ENCODE data around the gene TCF12. TPM values are rescaled to one million over a fixed set of nuclear protein-coding genes. Genes with fewer than 3 reads are reported as not detected.

The TCF12 gene
- total RNA-seq, 1 donor from 2014 or later, result 138 TPM

DNA sequence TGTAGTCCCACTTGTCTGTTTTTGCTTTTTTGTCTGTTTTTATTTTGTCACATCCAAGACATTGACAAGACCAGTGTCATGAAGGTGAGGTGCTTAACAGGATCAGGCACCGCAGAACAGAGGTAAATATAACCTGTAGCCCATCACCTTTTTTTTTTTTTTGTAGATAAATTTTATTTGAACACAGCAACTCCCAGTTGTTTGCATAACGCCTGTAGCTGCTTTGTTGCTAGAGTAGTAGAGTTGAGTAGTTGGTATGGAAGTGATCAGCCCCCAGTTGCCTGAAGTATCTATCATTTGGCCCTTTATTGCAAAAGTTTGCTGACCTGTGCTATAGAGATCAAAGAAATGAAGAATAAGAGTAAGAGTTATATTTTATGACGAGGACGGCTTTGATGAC lies 135.0 kb downstream of the TCF12 start:
- H3K27me3 ChIP-seq, result no peaks in the 10 kb centered on the region

DNA sequence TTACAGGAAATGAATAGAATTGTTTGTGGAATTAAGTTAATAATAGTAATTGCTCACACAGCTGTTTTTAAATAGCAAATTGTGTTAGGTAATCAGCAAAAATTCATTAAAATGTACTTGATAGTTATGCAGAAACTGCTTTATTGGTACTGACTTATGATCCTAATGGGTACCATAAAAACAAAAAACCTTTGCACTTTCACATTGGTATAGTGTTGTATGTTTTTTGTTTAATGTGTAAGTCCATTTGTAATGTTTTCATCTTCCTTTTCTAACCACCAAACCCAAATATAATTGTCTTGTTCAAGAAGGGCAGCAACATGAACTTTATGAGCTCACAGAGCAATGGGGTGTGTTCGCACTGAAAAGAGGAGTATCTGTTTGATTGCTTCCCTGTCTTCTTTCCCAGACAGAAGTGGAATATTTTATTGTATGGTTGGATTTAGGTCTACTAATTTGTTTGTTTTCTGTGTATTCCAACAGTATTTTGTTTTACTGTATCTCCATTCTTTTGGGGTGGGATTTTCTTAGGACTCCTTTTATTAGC lies 135.8 kb downstream of the TCF12 start:
- Histone ChIP-seq H3K27ac (no peak overlapping the region), H3K4me3 (no peak overlapping the region), H3K36me3 (no peaks in the 10 kb centered on the region), H3K27me3 (no peaks in the 10 kb centered on the region), H3K4me1 (peaks cover 37% of the 10 kb centered on the region), H3K9me3 (no peaks in the 10 kb centered on the region)
- DNase-seq (ENCODE audit: extremely low spot score in 2 of 2), result no peak
- intact Hi-C loops (cut with DNase I), result no loop called here
- TF ChIP-seq, protein P1, sequence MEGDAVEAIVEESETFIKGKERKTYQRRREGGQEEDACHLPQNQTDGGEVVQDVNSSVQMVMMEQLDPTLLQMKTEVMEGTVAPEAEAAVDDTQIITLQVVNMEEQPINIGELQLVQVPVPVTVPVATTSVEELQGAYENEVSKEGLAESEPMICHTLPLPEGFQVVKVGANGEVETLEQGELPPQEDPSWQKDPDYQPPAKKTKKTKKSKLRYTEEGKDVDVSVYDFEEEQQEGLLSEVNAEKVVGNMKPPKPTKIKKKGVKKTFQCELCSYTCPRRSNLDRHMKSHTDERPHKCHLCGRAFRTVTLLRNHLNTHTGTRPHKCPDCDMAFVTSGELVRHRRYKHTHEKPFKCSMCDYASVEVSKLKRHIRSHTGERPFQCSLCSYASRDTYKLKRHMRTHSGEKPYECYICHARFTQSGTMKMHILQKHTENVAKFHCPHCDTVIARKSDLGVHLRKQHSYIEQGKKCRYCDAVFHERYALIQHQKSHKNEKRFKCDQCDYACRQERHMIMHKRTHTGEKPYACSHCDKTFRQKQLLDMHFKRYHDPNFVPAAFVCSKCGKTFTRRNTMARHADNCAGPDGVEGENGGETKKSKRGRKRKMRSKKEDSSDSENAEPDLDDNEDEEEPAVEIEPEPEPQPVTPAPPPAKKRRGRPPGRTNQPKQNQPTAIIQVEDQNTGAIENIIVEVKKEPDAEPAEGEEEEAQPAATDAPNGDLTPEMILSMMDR (IDR thresholded peaks at IDR 0.05), result no peak
- TF ChIP-seq POLR2A (IDR thresholded peaks at IDR 0.05) (no peak), POLR2AphosphoS5 (IDR thresholded peaks at IDR 0.05; ENCODE audit: insufficient read depth in 1 of 2, low read depth in 1 of 2) (no peak)

More for the DNA sequence above, 135.0 kb downstream of the TCF12 start:
- DNase-seq (ENCODE audit: extremely low spot score in 2 of 2), result no peak
- Histone ChIP-seq H3K4me1 (peaks cover 34% of the 10 kb centered on the region), H3K9me3 (no peaks in the 10 kb centered on the region), H3K4me3 (no peak overlapping the region), H3K36me3 (no peaks in the 10 kb centered on the region), H3K27ac (no peak overlapping the region)
- no peak for TF ChIP-seq POLR2A (IDR thresholded peaks at IDR 0.05)
- TF ChIP-seq, protein P1 (IDR thresholded peaks at IDR 0.05), result no peak
- intact Hi-C loops (cut with DNase I), result no loop called here

DNA sequence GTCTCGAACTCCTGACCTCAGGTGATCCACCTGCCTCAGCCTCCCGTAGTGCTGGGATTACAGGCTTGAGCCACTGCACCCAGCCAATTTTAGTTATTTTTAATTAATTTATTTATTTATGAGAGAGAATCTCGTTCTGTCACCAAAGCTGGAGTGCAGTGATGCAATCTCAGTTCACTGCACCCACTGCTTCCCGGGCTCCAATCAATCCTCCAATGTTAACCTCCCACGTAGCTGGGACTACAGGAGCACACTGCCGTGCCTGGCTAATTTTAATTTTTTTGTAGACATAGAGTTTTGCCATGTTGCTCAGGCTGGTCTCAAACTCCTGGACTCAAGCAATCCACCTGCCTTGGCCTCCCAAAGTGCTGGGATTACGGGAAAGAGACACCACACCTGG lies 137.9 kb downstream of the TCF12 start:
- TF ChIP-seq, protein P1 (IDR thresholded peaks at IDR 0.05), result no peak
- Histone ChIP-seq H3K4me1 (peaks cover 43% of the 10 kb centered on the region), H3K4me3 (no peak overlapping the region), H3K9me3 (no peaks in the 10 kb centered on the region), H3K27ac (no peak overlapping the region), H3K27me3 (no peaks in the 10 kb centered on the region), H3K36me3 (no peaks in the 10 kb centered on the region)
- no peak for DNase-seq (ENCODE audit: extremely low spot score in 2 of 2)
- intact Hi-C loops (cut with DNase I), result no loop called here

DNA sequence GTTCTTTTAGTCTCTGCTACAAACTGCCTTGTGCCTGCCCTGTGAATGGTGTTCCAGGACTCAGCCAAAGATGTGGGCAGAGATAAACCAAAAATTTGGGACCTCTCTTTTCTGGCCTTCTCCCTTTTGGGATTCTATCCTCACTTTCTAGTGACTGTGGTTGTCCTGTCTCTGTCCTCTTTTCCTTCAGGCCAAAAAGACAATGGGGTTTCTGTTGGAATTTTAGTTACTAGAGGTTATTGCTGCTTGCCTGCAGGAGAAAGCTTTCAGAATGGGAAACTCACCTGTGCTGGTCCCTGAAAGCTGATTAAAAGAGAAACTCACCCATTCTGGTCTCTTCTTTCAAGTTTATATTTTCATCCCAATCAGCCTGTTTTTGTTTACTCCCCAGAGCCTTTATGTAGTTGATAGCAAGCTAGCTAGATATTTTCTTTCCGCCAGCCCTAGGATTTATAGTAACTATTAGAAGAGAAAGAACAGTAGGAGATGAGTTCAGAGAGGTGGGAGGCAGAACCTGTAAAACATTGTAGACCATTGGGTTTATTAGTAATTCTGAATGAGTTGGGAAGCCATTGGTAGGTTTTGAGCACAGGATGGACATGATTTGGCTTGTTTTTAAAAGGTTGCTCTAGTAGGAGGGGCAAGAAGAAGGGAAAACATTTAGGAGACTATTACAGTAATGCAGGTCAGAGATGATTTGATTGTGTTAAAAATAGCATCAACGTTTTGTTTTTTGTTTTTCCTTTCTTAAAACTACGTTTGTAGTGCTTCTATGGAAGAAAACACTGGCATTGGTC lies 138.9 kb downstream of the TCF12 start:
- H3K4me1 ChIP-seq, result peaks cover 43% of the 10 kb centered on the region
- DNase-seq (ENCODE audit: extremely low spot score in 2 of 2), result no peak
- intact Hi-C loops (cut with DNase I), result no loop called here
- no peaks in the 10 kb centered on the region for H3K27me3 ChIP-seq
- no peak overlapping the region for H3K4me3 ChIP-seq
- H3K36me3 ChIP-seq, result no peaks in the 10 kb centered on the region
- H3K27ac ChIP-seq, result no peak overlapping the region
- no peaks in the 10 kb centered on the region for H3K9me3 ChIP-seq
- no peak for TF ChIP-seq POLR2AphosphoS5 (IDR thresholded peaks at IDR 0.05; ENCODE audit: insufficient read depth in 1 of 2, low read depth in 1 of 2)

DNA sequence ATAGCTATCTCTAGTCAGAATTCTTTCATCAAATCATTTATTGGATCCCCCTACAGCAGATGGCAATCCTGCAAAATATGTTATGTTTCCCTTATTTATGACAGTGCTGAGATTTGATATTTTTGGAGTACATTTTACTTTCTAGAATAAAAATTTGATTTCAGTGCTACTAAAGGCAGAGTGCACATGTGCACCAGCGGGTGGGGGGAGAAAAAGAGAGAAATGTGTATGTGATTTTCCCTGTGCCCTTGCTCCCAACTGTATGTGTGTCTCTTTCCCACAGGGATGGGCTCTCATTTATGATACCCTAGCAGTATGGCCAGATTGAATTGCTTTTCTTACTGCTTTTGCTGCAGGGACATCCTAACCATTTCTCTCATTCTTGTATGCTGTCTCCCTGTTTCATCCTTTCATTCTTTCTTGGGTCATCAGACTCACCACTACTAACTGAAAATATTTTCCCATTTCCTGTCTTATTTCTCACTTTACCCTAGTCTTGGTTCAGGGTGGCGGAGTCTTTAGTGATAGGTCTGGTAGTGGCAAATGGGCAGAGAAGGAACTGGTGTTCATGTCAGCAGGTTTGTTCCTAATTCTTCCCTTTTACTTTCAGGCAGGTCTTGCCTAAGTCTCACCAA lies 140.7 kb downstream of the TCF12 start:
- no peak overlapping the region for H3K4me3 ChIP-seq
- no peaks in the 10 kb centered on the region for H3K36me3 ChIP-seq
- TF ChIP-seq POLR2A (IDR thresholded peaks at IDR 0.05) (no peak), POLR2AphosphoS5 (IDR thresholded peaks at IDR 0.05; ENCODE audit: insufficient read depth in 1 of 2, low read depth in 1 of 2) (no peak)
- TF ChIP-seq, protein P1 (IDR thresholded peaks at IDR 0.05), result no peak
- H3K4me1 ChIP-seq, result peaks cover 44% of the 10 kb centered on the region
- H3K27me3 ChIP-seq, result no peaks in the 10 kb centered on the region
- intact Hi-C loops (cut with DNase I), result no loop called here
- no peak for DNase-seq (ENCODE audit: extremely low spot score in 2 of 2)
- H3K9me3 ChIP-seq, result no peaks in the 10 kb centered on the region
- H3K27ac ChIP-seq, result no peak overlapping the region
